Neural crest cell (in vitro differentiated cells): ENCODE measurements around the gene BMPR1A. TPM values are rescaled to one million over a fixed set of nuclear protein-coding genes. Genes with fewer than 3 reads are reported as not detected.

Source experiments
- DNase-seq: peaks from one replicate; pipeline ENCODE4 v3.0.0; 2021; ENCODE audit warnings: low read depth, mixed read lengths, low spot score
- H3K27ac Mint-ChIP-seq: one replicate; pipeline ENCODE4 v1.8.0; 2021; ENCODE audit warnings: mild to moderate bottlenecking, mixed read lengths; ENCODE audit not compliant: unreplicated experiment
- H3K27me3 Mint-ChIP-seq: 2 replicates; pipeline ENCODE4 v1.8.0; 2021; ENCODE audit warnings: low read depth, mild to moderate bottlenecking, mixed read lengths
- H3K36me3 Mint-ChIP-seq: 2 replicates; pipeline ENCODE4 v1.8.0; 2021; ENCODE audit warnings: low read depth, mild to moderate bottlenecking, mixed read lengths
- H3K4me1 Mint-ChIP-seq: 2 replicates; pipeline ENCODE4 v1.8.0; 2021; ENCODE audit warnings: mixed read lengths
- H3K4me3 Mint-ChIP-seq: one replicate; pipeline ENCODE4 v1.8.0; 2021; ENCODE audit warnings: mild to moderate bottlenecking, mixed read lengths
- H3K9me3 Mint-ChIP-seq: 2 replicates; pipeline ENCODE4 v1.8.0; 2021; ENCODE audit warnings: mixed read lengths
- CTCF ChIP-seq: fragments of 200-600 bp; sonication (generic); conservative IDR thresholded peaks from 2 replicates; pipeline ENCODE4 v1.5.0; 2021; ENCODE audit warnings: antibody characterized with exemption, mild to moderate bottlenecking
- total RNA-seq: library from RNA; stranded (reverse); gene quantifications from 2 replicates; pipeline ENCODE4 v1.2.1, GENCODE V29; 2021

The BMPR1A gene
- total RNA-seq, 1 donor from 2014 or later, result 78.6 TPM

- DNase-seq, result no peak
- no peaks in the 10 kb centered on the region for H3K27me3 Mint-ChIP-seq
- no peak overlapping the region for H3K4me3 Mint-ChIP-seq
- no peaks in the 10 kb centered on the region for H3K36me3 Mint-ChIP-seq
- no peak for TF ChIP-seq CTCF
- no peaks in the 10 kb centered on the region for H3K9me3 Mint-ChIP-seq
- no peak overlapping the region for H3K27ac Mint-ChIP-seq
- peaks cover 51% of the 10 kb centered on the region for H3K4me1 Mint-ChIP-seq
Observed at GRCh38 chr10:86798611-86799010, 42.2 kb downstream of the BMPR1A start.

GRCh38 chr10:86799188-86799845 lies 42.9 kb downstream of the BMPR1A start:
- Mint-ChIP-seq H3K27ac (peak overlapping the region; percentile 80), H3K36me3 (no peaks in the 10 kb centered on the region), H3K4me3 (no peak overlapping the region), H3K4me1 (peaks cover 48% of the 10 kb centered on the region), H3K27me3 (no peaks in the 10 kb centered on the region), H3K9me3 (no peaks in the 10 kb centered on the region)
- no peak for TF ChIP-seq CTCF
- DNase-seq, result no peak

- Mint-ChIP-seq H3K27ac (peak overlapping the region; percentile 70), H3K4me3 (no peak overlapping the region), H3K4me1 (peaks cover 37% of the 10 kb centered on the region), H3K9me3 (no peaks in the 10 kb centered on the region), H3K36me3 (peaks cover 4% of the 10 kb centered on the region), H3K27me3 (no peaks in the 10 kb centered on the region)
- TF ChIP-seq CTCF, result no peak
- DNase-seq, result no peak
Observed at GRCh38 chr10:86801995-86802394, 45.6 kb downstream of the BMPR1A start.

- peaks cover 35% of the 10 kb centered on the region for H3K4me1 Mint-ChIP-seq
- peak overlapping the region; percentile 70 for H3K27ac Mint-ChIP-seq
- H3K4me3 Mint-ChIP-seq, result no peak overlapping the region
- H3K36me3 Mint-ChIP-seq, result peaks cover 4% of the 10 kb centered on the region
- H3K27me3 Mint-ChIP-seq, result no peaks in the 10 kb centered on the region
- no peak for TF ChIP-seq CTCF
- no peaks in the 10 kb centered on the region for H3K9me3 Mint-ChIP-seq
- DNase-seq, result no peak
Observed at GRCh38 chr10:86802473-86803108, 46.2 kb downstream of the BMPR1A start.

- Mint-ChIP-seq H3K27me3 (no peaks in the 10 kb centered on the region), H3K36me3 (peaks cover 4% of the 10 kb centered on the region), H3K9me3 (no peaks in the 10 kb centered on the region), H3K27ac (no peak overlapping the region), H3K4me3 (no peak overlapping the region), H3K4me1 (peaks cover 33% of the 10 kb centered on the region)
- DNase-seq, result no peak
- TF ChIP-seq CTCF, result no peak
Observed at GRCh38 chr10:86803156-86803555, 46.7 kb downstream of the BMPR1A start.
